HEK293 (cell line): ENCODE measurements around the gene SH3BP1.
A peak's percentile ranks its signal among the peaks of the same experiment; 100 is the strongest.

Experiments
- BCL6B ChIP-seq: fragments of 450-650 bp; formaldehyde crosslinking; IDR thresholded peaks from 2 replicates; pipeline ENCODE4 v1.5.1; 2017; ENCODE audit warnings: missing biosample characterization, missing genetic modification characterization
- EGR2 ChIP-seq: fragments of 450-650 bp; formaldehyde crosslinking; IDR thresholded peaks from 2 replicates; pipeline ENCODE4 v1.5.1; 2016; ENCODE audit warnings: low read depth, missing biosample characterization, missing genetic modification characterization
- FEZF1 ChIP-seq: fragments of 450-650 bp; formaldehyde crosslinking; IDR thresholded peaks from 2 replicates; pipeline ENCODE4 v1.5.1; 2016; ENCODE audit warnings: missing biosample characterization, missing genetic modification characterization
- HOXD13 ChIP-seq: sonication (generic); formaldehyde crosslinking; IDR thresholded peaks from 2 replicates; pipeline ENCODE4 v1.8.0; 2022; ENCODE audit warnings: missing genetic modification reagents, borderline replicate concordance
- IKZF3 ChIP-seq: fragments of 450-650 bp; IDR thresholded peaks from 2 replicates; pipeline ENCODE4 v1.5.0; 2018; ENCODE audit warnings: missing biosample characterization, mild to moderate bottlenecking, missing genetic modification characterization, moderate library complexity
- KLF16 ChIP-seq: fragments of 450-650 bp; formaldehyde crosslinking; IDR thresholded peaks from 2 replicates; pipeline ENCODE4 v1.5.1; 2017; ENCODE audit warnings: missing biosample characterization, missing genetic modification characterization
- ZBTB8A ChIP-seq: fragments of 450-650 bp; formaldehyde crosslinking; IDR thresholded peaks from 2 replicates; pipeline ENCODE4 v1.5.1; 2016; ENCODE audit warnings: missing biosample characterization, missing genetic modification characterization
- ZFP3 ChIP-seq: fragments of 450-650 bp; formaldehyde crosslinking; IDR thresholded peaks from 2 replicates; pipeline ENCODE4 v1.5.1; 2016; ENCODE audit warnings: low read depth, missing biosample characterization, missing genetic modification characterization
- ZNF10 ChIP-seq: fragments of 450-650 bp; formaldehyde crosslinking; IDR thresholded peaks from 2 replicates; pipeline ENCODE4 v1.5.1; 2017; ENCODE audit warnings: missing biosample characterization, missing genetic modification characterization
- ZNF146 ChIP-seq: fragments of 450-650 bp; formaldehyde crosslinking; IDR thresholded peaks from 2 replicates; pipeline ENCODE4 v1.5.1; 2016; ENCODE audit warnings: missing biosample characterization, missing genetic modification characterization
- ZNF2 ChIP-seq: fragments of 450-650 bp; formaldehyde crosslinking; IDR thresholded peaks from 2 replicates; pipeline ENCODE4 v1.5.1; 2016; ENCODE audit warnings: missing biosample characterization, missing genetic modification characterization
- ZNF202 ChIP-seq: fragments of 450-650 bp; formaldehyde crosslinking; IDR thresholded peaks from 2 replicates; pipeline ENCODE4 v1.5.1; 2016; ENCODE audit warnings: missing biosample characterization, missing genetic modification characterization, borderline replicate concordance
- ZNF221 ChIP-seq: fragments of 450-650 bp; formaldehyde crosslinking; IDR thresholded peaks from 2 replicates; pipeline ENCODE4 v1.5.1; 2017; ENCODE audit warnings: missing biosample characterization, missing genetic modification characterization, borderline replicate concordance
- ZNF23 ChIP-seq: fragments of 450-650 bp; formaldehyde crosslinking; IDR thresholded peaks from 2 replicates; pipeline ENCODE4 v1.5.1; 2016; ENCODE audit warnings: missing biosample characterization, missing genetic modification characterization, borderline replicate concordance
- ZNF239 ChIP-seq: fragments of 450-650 bp; formaldehyde crosslinking; IDR thresholded peaks from 2 replicates; pipeline ENCODE4 v1.5.1; 2016; ENCODE audit warnings: missing biosample characterization, missing genetic modification characterization
- ZNF292 ChIP-seq: fragments of 450-650 bp; formaldehyde crosslinking; IDR thresholded peaks from 2 replicates; pipeline ENCODE4 v1.5.1; 2016; ENCODE audit warnings: low read depth, missing biosample characterization, missing genetic modification characterization, borderline replicate concordance
- ZNF354C ChIP-seq: fragments of 450-650 bp; formaldehyde crosslinking; IDR thresholded peaks from 2 replicates; pipeline ENCODE4 v1.5.1; 2016; ENCODE audit warnings: missing biosample characterization, missing genetic modification characterization, low read depth, borderline replicate concordance
- ZNF473 ChIP-seq: fragments of 450-650 bp; formaldehyde crosslinking; IDR thresholded peaks from 2 replicates; pipeline ENCODE4 v1.5.1; 2017; ENCODE audit warnings: missing biosample characterization, missing genetic modification characterization
- ZNF639 ChIP-seq: fragments of 450-650 bp; formaldehyde crosslinking; IDR thresholded peaks from 2 replicates; pipeline ENCODE4 v1.5.1; 2016; ENCODE audit warnings: missing biosample characterization, missing genetic modification characterization
- ZNF677 ChIP-seq: fragments of 450-650 bp; IDR thresholded peaks from 2 replicates; pipeline ENCODE4 v1.5.0; 2018; ENCODE audit warnings: missing biosample characterization, mild to moderate bottlenecking, missing genetic modification characterization, moderate library complexity
- ZNF747 ChIP-seq: fragments of 450-650 bp; formaldehyde crosslinking; IDR thresholded peaks from 2 replicates; pipeline ENCODE4 v1.5.1; 2016; ENCODE audit warnings: missing biosample characterization, missing genetic modification characterization
- ZNF830 ChIP-seq: fragments of 450-650 bp; IDR thresholded peaks from 2 replicates; pipeline ENCODE4 v1.5.0; 2018; ENCODE audit warnings: missing biosample characterization, missing genetic modification characterization, low read depth, mild to moderate bottlenecking, moderate library complexity
- TF ChIP-seq, protein P1 (sequence below): fragments of 450-650 bp; formaldehyde crosslinking; IDR thresholded peaks from 2 replicates; pipeline ENCODE4 v1.5.1; 2016; ENCODE audit warnings: missing biosample characterization, missing genetic modification characterization, borderline replicate concordance
- TF ChIP-seq, protein P2 (sequence below): fragments of 450-650 bp; formaldehyde crosslinking; IDR thresholded peaks from 2 replicates; pipeline ENCODE4 v1.5.1; 2016; ENCODE audit warnings: missing biosample characterization, missing genetic modification characterization
- TF ChIP-seq, protein P3 (sequence below): fragments of 450-650 bp; formaldehyde crosslinking; IDR thresholded peaks from 2 replicates; pipeline ENCODE4; 2016; ENCODE audit warnings: missing biosample characterization, missing genetic modification characterization
- TF ChIP-seq, protein P4 (sequence below): fragments of 450-650 bp; formaldehyde crosslinking; IDR thresholded peaks from 2 replicates; pipeline ENCODE4 v1.5.1; 2016; ENCODE audit warnings: missing biosample characterization, missing genetic modification characterization

SH3BP1 gene

DNA sequence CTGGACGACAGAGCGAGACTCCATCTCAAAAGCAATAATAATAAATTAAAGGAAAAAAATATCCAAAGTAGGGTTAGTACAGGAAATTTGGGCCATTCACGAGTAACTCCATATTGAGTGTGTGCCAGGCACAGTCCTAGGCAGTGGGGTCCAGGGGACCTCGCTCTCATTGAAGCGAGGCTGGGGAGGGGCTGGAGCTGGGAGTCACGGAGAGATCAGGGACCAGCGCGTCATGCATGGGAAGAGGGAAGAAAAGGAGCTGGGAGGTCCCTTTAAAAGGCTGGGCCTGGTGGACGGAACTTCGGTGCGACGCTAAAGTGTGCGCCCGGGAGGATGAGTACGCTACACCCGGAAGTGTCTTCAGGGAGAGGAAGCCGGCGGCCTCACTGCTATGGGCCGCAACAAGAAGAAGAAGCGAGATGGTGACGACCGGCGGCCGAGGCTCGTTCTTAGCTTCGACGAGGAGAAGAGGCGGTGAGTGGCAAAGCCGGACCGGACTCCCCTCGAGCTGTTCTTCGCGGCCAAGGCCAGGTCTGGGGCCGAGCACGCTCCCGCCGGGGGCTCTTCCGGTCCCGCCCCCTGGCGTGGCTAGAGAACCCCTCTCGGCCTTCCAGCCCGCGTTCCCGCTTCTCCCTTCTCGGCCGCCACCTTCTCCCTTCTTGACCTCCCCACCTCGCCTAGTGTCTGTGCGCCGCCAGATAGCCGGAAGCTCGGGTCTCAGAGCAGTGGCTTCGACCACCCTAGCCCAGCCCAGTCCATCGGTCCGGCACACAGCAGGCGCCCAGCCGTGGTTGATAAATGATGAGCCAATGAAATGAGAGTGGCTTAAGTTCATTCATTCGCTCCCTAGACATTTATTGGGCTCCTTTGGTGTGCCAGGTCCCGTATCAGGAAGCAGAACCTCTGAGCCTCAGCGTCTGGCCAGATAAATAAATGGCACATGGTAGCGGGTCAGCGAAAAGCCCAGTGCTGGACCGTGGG lies 46.8 kb downstream of the SH3BP1 start, which contains the start of gene NOL12 (continued):
- TF ChIP-seq, protein P1, sequence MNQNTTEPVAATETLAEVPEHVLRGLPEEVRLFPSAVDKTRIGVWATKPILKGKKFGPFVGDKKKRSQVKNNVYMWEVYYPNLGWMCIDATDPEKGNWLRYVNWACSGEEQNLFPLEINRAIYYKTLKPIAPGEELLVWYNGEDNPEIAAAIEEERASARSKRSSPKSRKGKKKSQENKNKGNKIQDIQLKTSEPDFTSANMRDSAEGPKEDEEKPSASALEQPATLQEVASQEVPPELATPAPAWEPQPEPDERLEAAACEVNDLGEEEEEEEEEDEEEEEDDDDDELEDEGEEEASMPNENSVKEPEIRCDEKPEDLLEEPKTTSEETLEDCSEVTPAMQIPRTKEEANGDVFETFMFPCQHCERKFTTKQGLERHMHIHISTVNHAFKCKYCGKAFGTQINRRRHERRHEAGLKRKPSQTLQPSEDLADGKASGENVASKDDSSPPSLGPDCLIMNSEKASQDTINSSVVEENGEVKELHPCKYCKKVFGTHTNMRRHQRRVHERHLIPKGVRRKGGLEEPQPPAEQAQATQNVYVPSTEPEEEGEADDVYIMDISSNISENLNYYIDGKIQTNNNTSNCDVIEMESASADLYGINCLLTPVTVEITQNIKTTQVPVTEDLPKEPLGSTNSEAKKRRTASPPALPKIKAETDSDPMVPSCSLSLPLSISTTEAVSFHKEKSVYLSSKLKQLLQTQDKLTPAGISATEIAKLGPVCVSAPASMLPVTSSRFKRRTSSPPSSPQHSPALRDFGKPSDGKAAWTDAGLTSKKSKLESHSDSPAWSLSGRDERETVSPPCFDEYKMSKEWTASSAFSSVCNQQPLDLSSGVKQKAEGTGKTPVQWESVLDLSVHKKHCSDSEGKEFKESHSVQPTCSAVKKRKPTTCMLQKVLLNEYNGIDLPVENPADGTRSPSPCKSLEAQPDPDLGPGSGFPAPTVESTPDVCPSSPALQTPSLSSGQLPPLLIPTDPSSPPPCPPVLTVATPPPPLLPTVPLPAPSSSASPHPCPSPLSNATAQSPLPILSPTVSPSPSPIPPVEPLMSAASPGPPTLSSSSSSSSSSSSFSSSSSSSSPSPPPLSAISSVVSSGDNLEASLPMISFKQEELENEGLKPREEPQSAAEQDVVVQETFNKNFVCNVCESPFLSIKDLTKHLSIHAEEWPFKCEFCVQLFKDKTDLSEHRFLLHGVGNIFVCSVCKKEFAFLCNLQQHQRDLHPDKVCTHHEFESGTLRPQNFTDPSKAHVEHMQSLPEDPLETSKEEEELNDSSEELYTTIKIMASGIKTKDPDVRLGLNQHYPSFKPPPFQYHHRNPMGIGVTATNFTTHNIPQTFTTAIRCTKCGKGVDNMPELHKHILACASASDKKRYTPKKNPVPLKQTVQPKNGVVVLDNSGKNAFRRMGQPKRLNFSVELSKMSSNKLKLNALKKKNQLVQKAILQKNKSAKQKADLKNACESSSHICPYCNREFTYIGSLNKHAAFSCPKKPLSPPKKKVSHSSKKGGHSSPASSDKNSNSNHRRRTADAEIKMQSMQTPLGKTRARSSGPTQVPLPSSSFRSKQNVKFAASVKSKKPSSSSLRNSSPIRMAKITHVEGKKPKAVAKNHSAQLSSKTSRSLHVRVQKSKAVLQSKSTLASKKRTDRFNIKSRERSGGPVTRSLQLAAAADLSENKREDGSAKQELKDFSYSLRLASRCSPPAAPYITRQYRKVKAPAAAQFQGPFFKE (tag by site-specific recombination), result no peak
- TF ChIP-seq ZNF639, result peak; percentile 99
- peak; percentile 100 for TF ChIP-seq KLF16
- TF ChIP-seq, protein P2, sequence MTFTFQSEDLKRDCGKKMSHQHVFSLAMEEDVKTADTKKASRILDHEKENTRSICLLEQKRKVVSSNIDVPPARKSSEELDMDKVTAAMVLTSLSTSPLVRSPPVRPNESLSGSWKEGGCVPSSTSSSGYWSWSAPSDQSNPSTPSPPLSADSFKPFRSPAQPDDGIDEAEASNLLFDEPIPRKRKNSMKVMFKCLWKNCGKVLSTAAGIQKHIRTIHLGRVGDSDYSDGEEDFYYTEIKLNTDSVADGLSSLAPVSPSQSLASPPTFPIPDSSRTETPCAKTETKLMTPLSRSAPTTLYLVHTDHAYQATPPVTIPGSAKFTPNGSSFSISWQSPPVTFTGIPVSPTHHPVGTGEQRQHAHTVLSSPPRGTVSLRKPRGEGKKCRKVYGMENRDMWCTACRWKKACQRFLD (tag by site-specific recombination), result 0 out of 2 replicates have a peak, but pooled peaks have one; percentile 64
- TF ChIP-seq ZNF239 (tag by site-specific recombination), result peak; percentile 30
- TF ChIP-seq, protein P3, sequence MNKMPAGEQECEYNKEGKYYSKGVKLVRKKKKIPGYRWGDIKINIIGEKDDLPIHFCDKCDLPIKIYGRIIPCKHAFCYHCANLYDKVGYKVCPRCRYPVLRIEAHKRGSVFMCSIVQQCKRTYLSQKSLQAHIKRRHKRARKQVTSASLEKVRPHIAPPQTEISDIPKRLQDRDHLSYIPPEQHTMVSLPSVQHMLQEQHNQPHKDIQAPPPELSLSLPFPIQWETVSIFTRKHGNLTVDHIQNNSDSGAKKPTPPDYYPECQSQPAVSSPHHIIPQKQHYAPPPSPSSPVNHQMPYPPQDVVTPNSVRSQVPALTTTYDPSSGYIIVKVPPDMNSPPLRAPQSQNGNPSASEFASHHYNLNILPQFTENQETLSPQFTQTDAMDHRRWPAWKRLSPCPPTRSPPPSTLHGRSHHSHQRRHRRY (tag by site-specific recombination), result peak; percentile 73
- TF ChIP-seq ZNF202 (tag by site-specific recombination), result no peak
- peak; percentile 94 for TF ChIP-seq ZNF2 (tag by site-specific recombination)
- TF ChIP-seq HOXD13 (CRISPR knock-in tag), result no peak
- TF ChIP-seq EGR2 (tag by site-specific recombination), result no peak
- no peak for TF ChIP-seq ZNF747 (tag by site-specific recombination)
- TF ChIP-seq ZNF146 (tag by site-specific recombination), result no peak; the same call in none of the 2 replicates
- no peak for TF ChIP-seq ZFP3
- TF ChIP-seq ZNF830 (tag by site-specific recombination), result no peak
- TF ChIP-seq ZNF473 (tag by site-specific recombination), result no peak
- TF ChIP-seq IKZF3 (tag by site-specific recombination), result peak; percentile 72
- TF ChIP-seq ZNF677, result no peak
- TF ChIP-seq ZNF354C, result no peak
- no peak for TF ChIP-seq ZNF221 (tag by site-specific recombination)
- no peak for TF ChIP-seq ZNF23
- TF ChIP-seq, protein P4, sequence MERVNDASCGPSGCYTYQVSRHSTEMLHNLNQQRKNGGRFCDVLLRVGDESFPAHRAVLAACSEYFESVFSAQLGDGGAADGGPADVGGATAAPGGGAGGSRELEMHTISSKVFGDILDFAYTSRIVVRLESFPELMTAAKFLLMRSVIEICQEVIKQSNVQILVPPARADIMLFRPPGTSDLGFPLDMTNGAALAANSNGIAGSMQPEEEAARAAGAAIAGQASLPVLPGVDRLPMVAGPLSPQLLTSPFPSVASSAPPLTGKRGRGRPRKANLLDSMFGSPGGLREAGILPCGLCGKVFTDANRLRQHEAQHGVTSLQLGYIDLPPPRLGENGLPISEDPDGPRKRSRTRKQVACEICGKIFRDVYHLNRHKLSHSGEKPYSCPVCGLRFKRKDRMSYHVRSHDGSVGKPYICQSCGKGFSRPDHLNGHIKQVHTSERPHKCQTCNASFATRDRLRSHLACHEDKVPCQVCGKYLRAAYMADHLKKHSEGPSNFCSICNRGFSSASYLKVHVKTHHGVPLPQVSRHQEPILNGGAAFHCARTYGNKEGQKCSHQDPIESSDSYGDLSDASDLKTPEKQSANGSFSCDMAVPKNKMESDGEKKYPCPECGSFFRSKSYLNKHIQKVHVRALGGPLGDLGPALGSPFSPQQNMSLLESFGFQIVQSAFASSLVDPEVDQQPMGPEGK (tag by site-specific recombination), result peak; percentile 97
- TF ChIP-seq FEZF1 (tag by site-specific recombination), result peak; percentile 48
- no peak for TF ChIP-seq BCL6B (tag by site-specific recombination)
- TF ChIP-seq ZNF10 (tag by site-specific recombination), result peak; percentile 43; the same call in 1 of the 2 replicates
- peak; percentile 69 for TF ChIP-seq ZBTB8A (tag by site-specific recombination)
- no peak for TF ChIP-seq ZNF292 (tag by site-specific recombination)
